Measurements from ENCODE around the gene GPC5.

- TF ChIP-seq, protein P1, sequence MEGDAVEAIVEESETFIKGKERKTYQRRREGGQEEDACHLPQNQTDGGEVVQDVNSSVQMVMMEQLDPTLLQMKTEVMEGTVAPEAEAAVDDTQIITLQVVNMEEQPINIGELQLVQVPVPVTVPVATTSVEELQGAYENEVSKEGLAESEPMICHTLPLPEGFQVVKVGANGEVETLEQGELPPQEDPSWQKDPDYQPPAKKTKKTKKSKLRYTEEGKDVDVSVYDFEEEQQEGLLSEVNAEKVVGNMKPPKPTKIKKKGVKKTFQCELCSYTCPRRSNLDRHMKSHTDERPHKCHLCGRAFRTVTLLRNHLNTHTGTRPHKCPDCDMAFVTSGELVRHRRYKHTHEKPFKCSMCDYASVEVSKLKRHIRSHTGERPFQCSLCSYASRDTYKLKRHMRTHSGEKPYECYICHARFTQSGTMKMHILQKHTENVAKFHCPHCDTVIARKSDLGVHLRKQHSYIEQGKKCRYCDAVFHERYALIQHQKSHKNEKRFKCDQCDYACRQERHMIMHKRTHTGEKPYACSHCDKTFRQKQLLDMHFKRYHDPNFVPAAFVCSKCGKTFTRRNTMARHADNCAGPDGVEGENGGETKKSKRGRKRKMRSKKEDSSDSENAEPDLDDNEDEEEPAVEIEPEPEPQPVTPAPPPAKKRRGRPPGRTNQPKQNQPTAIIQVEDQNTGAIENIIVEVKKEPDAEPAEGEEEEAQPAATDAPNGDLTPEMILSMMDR (IDR thresholded peaks at IDR 0.05; ENCODE audit: control extremely low read depth in 1 of 3, insufficient read depth in 1 of 3, low read depth in 1 of 3, low read length in 3 of 3), result no peak
- TF ChIP-seq, protein P2, sequence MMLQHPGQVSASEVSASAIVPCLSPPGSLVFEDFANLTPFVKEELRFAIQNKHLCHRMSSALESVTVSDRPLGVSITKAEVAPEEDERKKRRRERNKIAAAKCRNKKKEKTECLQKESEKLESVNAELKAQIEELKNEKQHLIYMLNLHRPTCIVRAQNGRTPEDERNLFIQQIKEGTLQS (IDR thresholded peaks at IDR 0.05; ENCODE audit: insufficient read depth, low read depth, low read length), result no peak
- TF ChIP-seq JUND (IDR thresholded peaks at IDR 0.05; ENCODE audit: low read length), result no peak
- no peak for TF ChIP-seq NANOG (IDR thresholded peaks at IDR 0.05; ENCODE audit: insufficient read depth, low read depth, low read length, poor library complexity, severe bottlenecking)
- TF ChIP-seq CEBPB (IDR thresholded peaks at IDR 0.05; ENCODE audit: low read depth, low read length), result no peak
- no peak for TF ChIP-seq EP300 (IDR thresholded peaks at IDR 0.05; ENCODE audit: borderline replicate concordance in 1 of 2, low read depth in 2 of 2, low read length in 2 of 2)
Observed at GRCh38 chr13:92775658-92776057, 1377.2 kb downstream of the GPC5 start.

All from H1 (cell line).